GM19240 (cell line): ENCODE results near the gene SRD5A3.
"Not testable (repeated sequence)": the region's sequence is repeated elsewhere in the genome, so short reads cannot be mapped to it uniquely, and the experiment has no call there.

Experiments used
- DNase-seq: peaks from one replicate; pipeline ENCODE4 v3.0.0; 2011; ENCODE audit warnings: low spot score; ENCODE audit not compliant: insufficient read length

Gene SRD5A3

DNA sequence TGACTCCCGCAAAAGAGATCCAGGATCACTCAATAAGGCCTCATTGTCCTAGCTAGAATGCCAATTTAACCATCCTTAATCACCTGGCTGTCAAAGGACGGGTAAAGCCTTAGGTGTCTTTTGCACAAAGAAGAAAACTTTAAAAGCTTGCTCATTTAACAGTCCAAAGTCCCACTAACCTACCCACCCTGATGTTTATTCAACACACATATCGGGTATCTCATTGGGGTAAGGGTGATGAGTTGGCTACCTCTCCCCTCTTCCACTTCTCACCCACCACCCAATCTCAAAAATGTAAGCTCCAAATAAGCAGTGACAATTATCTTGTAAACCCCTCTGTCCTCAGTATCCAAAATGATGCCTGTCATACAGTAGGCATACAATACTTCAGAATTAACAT, 988 bp upstream of the SRD5A3 start:
- DNase-seq: no peak

DNA sequence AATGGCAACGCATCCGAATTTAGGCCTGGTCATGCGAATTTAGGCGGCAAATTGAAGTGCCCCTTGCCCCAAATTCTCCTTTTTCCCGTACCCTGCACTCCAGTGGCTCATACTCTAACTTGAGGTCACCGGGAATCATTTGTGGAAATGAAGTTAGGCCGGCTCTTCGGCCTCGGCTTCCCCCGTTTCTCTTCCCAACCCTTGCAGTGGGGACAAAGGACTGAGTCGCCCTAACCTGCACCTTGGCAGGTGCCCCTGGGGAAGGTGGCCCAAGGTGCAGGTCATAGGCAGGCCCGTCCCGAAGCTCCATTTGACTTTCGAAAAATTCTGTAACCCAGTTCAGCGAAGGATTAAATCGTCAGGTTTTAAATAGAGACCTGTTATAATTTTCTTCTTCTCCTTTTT, 811 bp downstream of the SRD5A3 start:
- DNase-seq: no peak

DNA sequence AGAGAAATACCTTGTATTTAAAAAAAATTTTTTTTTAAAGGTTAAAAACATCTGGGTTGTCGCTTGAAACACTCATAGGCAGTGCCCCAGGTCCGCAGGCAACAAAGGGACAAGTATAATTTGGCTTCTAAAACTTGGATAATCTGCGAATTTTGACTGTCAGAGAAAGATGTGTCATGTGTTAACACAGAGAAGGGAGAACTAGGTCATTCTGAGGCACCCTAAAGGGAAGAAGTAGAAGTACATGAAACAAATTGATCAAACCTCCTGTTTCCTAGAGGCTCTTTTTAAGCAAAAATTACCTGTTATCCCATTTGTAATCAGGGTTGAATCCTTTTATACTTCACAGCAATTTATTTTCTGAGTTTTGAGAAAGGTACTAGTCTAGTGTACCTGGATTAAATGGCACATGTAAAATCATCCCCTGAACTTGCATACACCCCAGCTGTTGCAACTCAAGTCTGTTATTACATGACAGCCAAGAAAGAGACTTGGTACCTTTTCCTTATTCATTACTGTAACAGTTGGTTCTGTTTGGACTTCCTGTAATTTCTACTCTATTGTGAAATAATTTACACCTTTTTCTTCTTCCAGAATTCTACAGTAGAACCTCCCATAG, 1.7 kb downstream of the SRD5A3 start:
- no peak for DNase-seq

DNA sequence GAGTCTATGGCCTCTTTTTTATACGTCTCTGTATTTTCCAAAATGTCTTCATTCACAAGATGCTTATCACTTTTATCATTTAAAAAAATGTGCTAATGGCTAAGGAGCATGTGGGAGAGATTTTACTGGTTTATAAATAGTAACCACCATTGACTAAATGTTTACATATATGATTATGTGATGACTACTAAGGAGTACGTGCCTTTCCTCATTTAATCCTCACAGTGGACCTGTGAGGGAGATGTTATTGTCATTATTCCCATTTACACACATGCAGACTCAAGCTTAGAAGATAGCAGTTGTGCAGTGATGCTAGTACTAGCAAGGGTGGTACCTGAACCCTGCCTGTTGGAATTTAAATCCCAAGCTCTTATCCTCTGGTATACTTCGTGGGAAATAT, 2.4 kb downstream of the SRD5A3 start:
- no peak for DNase-seq

DNA sequence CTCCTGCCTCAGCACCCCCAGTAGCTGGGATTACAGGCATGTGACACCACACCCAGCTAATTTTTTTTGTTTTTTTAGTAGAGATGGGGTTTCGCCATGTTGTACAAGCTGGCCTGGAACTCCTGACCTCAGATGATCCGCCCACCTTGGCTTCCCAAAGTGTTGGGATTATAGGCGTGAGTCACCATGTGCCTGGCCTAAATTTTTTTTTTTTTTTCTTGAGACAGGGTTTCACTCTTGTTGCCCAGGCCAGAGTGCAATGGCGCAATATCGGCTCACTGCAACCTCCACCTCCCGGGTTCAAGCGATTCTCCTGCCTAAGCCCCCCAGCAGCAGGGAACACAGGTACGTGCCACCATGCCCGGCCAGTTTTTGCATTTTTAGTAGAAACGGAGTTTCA, 4.8 kb downstream of the SRD5A3 start:
- DNase-seq: not testable (repeated sequence)

DNA sequence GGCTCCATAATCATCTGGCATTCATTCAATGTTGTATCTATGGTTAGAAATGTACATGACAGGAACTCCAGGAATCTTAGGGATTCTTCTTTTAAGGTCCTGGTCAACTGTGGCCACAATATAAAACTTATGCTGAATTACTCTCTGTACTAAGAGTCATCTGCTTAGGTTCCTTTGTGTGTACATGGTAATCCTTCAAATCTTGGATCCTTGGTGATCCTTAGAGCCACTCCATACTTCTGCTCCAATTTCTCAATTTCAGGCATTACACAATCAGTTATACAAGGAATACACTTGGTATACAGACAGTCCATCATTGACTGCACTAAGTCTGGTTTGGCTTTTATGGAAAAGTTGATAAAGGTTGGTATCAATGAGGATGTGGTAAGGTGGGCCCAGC, 5.8 kb downstream of the SRD5A3 start:
- no peak for DNase-seq

DNA sequence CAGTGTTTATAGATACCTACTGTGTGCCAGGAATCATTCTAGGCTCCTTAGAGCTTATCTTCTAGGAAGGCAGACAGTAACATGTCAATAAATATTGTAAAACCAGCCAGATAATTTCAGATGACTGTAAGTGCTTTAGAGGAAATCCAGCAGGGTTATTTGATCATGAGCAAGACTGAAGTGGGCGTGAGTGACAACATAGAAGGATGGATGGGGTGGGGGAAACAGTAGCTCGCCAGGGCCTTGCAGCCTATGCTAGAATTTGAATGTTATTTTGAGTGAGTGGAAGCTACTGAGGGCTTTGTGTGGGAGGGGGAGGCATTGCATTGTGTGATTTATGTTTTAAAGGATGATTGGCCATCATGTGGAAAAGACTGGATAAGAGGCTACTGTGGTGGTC, 6.7 kb downstream of the SRD5A3 start:
- DNase-seq: no peak

DNA sequence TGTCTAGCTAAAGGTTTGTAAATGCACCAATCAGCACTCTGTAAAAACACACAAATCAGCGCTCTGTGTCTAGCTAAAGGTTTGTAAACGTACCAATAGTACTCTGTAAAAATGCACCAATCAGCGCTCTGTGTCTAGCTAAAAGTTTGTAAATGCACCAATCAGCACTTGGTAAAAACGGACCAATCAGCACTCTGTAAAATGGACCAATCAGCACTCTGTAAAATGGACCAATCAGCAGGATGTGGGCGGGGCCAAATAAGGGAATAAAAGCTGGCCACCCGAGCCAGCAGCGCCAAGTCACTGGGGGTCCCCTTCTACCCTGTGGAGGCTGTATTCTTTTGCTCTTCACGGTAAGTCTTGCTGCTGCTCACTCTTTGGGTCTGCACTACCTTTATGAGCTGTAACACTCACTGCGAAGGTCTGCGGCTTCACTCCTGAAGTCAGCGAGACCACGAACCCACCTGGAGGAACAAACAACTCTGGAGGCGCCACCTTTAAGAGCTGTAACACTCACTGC, 7.2 kb downstream of the SRD5A3 start:
- DNase-seq: not testable (repeated sequence)

DNA sequence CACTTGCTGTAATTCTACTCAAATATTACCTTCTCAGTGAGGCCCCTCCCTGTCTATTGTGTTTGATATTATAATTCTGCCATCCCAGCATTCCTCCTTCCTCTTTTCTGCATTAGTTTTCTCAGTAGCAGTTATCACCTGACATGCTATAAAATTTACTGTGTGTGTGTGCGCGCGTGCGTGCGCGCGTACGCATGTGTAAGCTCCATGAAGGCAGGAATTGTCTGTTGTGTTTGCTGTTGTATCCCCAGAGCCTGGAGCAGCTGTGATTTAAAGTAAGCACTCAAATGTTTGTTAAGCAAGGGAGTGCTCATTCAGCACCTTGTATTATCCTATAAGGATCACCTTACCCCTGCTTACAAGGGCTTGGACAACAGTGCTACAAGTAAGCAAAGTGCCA, 8.6 kb downstream of the SRD5A3 start:
- DNase-seq: no peak

DNA sequence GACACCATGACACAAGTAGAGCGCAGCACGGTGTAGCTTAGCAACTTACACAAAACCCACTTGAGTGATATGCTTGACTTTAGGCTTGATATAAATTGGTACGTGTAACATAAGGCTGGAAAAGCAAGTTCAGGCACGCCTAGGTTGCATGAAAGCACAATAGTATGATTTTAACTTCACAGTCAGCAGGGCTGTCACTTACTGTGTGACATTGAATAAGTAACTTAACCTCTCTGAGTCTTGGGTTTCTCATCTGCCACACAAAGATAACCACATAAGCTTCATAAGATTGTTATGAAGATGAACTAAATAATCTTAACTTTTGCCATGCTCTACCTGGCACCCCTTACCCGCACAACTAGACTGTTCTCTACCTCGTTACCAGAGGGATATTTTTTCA, 9.5 kb downstream of the SRD5A3 start:
- no peak for DNase-seq

DNA sequence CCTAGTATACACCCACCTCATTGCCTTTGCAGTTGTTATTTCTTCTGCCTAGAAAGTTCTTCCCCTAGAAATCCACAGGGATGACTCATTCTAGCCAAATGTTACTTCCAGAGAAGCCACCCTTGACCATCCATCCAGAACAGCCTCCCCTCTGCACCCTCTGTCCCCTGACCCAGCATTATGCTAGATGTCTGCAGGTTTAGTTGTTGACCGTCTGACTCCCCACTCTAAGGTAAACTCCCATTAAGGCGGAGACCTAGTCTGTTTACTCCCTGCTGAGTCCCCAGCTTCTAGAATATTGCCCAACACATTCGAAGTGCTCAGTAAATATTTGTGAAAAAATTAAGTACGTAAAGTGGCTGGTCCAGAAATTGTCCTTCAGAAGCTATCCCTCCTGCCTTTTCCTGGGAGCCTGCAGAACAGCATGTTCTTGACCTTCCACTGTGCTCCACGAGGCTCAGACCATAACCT, 11.0 kb downstream of the SRD5A3 start:
- no peak for DNase-seq

DNA sequence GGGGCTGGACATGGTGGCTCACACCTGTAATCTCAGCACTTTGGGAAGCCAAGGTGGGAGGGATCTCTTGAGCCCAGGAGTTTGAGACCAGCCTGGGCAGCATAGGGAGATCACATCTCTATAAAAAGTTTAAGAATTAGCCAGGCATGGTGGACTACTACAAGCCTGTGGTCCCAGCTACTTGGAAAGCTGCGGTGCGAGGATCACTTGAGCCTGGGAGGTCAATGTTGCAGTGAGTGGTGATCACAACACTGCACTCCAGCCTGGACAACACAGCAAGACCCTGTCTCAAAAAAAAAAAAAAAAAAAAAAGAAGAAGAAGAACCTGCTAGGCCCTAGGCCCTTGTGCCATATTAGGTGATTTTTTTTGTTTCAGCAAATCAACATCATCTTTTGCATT, 12.2 kb downstream of the SRD5A3 start:
- no peak for DNase-seq

DNA sequence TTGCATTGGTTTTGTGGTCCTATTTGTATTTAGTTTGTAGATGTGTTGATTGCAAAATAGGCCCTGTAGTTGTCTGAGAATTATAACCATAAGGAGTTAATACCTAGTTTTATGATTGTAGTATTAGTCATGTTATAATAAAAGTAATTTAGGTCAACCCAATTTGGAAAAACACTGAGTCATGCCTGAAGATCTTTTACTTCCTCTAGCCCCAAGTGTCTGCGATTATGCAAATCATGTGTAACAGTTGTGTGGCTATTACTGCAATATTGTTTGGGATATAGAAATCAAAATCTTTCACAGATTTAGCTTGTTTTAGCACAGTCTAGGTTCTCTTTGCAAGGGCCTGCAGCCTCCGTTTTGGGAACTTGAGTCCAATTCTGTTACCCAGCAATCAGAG, 12.6 kb downstream of the SRD5A3 start:
- peak; percentile 14 for DNase-seq

DNA sequence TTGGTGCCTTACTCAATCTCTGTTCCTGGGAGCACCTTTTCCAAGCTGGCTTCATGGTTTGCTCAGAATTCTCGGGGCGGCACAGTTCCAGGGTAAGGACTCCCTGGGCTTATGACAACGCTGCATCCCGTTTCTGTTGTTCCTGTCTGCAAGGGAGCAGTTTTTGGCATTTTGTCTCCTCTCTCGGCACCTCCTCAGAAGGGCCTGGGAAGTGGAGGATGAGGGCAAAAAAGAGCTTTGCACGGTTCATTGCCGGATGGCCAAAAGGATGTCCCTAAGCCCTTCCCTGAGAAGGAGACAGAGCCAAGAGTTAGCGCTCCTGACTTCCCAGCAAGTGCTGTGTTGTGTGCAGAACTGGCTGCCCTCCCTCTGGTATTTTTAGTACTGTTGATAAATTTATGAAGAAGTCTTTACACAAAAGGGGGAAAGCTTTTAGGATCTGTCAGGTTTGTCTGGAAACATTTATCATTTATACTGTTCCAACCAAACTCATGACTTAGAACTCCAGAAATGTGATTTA, 13.4 kb downstream of the SRD5A3 start:
- DNase-seq: no peak

DNA sequence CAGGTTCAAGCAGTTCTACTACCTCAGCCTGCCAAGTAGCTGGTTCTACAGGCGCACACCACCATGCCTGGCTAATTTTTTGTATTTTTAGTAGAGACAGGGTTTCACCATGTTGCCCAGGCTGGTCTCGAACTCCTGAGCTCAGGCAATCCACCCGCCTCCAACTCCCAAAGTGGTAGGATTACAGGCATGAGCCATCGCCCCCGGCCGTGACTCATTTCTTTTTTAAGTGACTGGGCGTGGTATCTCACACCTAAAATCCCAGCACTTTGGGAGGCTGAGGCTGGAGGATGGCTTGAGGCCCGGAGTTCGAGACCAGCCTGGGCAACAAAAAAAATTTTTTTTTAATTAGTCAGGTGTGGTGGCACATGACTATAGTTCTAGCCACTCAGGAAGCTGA, 16.9 kb downstream of the SRD5A3 start:
- not testable (repeated sequence) for DNase-seq

DNA sequence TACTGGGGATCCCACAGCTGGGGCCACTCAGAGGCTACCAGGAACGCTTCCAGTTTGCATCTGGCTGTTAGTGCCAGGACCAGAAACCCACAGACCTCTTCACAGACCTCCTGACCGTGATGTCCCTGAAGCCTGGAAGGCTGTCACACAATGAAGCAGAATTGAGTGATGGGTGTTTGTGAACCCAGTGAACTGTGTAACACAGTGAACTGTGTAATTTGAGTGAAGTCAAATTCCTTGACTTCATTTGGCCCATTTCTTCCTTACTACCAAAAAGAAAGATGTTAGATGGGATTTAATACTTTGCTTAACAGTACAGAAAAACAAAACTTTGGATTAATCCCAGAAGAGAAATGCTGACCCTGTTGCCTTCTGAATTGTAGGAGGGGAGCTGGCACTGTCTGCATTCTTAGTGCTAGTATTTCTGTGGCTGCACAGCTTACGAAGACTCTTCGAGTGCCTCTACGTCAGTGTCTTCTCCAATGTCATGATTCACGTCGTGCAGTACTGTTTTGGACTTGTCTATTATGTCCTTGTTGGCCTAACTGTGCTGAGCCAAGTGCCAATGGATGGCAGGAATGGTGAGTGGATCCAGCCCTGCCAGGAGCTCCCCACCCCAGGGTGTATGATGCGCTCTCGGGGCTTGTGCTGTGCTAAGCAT, 17.8 kb downstream of the SRD5A3 start:
- no peak for DNase-seq

DNA sequence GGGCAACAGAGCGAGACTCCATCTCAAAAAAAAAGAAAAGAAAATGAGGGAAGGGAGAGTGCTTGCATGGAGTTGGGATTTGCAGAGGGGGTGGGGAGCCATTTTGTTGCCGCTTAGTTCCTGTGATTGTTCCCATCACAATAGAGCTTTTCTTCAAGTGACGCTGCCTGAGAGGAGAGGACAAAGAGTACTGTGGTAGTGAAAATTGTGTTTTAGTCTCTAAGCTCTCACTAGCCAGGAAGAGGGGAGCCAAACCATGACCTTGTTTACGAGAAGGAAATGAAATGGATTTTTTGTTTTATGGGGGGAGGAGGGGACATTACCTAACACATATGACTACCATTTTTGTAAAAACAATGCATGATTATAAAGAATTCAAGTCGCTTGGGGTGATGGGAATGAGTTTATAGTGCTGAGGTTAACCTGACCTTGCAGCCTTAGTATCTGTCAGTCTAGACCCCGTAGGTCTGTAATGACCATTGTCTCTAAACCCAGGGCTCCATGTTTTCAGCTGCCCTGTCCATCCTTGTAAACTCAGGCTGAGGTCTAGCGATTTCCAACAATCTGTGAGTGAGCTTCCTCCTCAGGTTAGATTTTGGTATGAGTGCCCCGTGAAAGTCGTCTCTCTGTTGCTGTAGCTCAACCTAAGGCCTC, 18.8 kb downstream of the SRD5A3 start:
- no peak for DNase-seq

DNA sequence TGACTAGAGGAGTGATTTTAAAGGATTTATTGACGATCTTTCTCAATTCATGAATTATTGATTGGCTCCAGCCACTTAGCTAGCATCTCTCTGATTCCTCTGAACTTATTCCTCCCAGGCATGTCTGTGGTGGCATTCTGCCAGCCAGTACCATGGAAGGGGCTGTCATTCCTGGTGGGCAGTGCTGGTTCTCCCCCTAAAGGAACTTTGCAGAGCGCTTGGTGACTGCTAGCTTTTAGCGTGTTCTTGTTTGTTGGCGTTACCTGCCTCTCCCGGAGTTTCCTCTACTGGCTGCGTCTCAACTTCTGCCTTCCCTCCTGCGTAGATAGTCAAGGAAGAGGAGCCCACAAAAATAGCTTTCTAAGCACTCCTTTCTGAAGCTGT, 19.3 kb downstream of the SRD5A3 start:
- DNase-seq: no peak

DNA sequence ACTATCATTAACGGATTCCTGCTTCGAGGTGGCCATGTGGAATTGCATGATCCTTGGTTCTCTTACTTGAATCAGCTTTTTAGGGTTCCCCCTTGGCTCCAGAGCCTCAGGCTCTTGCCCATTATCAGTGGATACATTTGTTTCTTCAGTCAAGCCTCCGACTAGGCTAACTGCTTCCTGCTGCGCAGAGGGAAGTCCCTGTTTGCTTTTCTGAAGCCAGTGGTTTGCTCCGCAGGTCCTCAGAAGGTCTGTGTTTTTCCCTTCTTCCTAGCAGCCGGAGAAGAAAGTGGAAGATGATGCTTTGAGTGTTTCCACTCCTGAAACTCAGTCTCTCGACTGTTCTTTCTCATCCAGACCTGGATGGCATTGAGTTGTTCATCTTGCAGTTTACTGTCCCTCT, 20.6 kb downstream of the SRD5A3 start:
- no peak for DNase-seq

DNA sequence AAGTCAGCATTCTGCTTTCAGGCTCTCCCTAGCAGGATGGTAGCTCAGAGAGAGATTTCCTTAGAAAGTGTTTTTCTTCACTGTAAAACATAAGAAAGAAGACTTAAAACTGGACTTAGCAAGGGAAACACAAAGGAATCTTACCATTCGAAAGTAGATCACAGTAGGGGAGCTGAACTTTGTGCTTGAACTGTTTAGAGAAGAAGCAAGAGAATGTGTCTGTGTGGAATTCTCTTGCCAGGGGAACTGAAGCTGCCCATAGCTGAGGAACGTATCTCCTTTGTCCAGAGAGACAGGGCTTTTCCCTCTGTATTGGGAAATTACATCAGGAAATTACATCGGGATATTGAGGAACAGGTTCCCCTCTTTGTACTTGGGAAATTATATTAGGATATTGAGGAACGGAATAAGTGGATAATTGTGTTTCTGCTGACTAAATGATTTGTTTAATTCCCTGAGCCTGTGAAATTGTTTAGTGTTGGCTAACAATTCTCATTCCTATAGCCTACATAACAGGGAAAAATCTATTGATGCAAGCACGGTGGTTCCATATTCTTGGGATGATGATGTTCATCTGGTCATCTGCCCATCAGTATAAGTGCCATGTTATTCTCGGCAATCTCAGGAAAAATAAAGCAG, 21.2 kb downstream of the SRD5A3 start:
- DNase-seq: no peak

DNA sequence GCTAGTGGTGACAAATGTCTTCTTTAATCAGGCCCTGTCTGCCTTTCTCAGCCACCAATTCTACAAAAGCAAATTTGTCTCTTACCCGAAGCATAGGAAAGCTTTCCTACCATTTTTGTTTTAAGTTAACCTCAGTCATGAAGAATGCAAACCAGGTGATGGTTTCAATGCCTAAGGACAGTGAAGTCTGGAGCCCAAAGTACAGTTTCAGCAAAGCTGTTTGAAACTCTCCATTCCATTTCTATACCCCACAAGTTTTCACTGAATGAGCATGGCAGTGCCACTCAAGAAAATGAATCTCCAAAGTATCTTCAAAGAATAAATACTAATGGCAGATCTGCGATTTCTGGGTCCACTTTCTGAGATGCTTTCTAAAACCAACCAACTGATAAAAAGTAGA, 23.9 kb downstream of the SRD5A3 start:
- DNase-seq: no peak

DNA sequence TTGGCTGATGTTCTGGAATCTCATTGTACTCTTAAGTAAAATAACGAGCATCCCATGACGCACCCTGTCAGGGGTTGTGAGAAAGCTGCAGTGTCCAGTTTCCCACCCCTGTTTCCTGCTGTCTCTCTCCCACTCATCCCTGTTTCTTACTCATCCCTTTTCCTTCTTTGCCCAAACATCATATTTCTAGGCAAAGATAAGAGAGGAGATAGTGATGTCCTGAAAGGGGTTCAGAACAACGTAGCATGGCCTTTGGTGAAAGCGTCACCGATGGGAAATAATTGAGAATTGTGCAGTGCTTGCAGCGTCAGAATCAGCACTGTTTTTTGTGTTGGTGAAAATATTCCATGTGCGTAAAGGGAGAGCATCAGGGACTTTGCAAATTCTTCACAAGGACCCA, 26.2 kb downstream of the SRD5A3 start:
- no peak for DNase-seq
